Measurements from ENCODE around the gene IL17REL.
"Not testable (repeated sequence)": the region's sequence is repeated elsewhere in the genome, so short reads cannot be mapped to it uniquely, and the experiment has no call there.

IL17REL gene

GRCh38 chr22:49992921-49993648 lies 19.5 kb downstream of the IL17REL start:
- DNase-seq (ENCODE audit: low read depth in 1 of 2, low spot score in 1 of 2), result peak in 1 of 2 donors; percentile 57

GRCh38 chr22:49991907-49992533 lies 20.5 kb downstream of the IL17REL start:
- no peak for DNase-seq (ENCODE audit: low read depth in 1 of 2, low spot score in 1 of 2)

- no peak for DNase-seq (ENCODE audit: low read depth in 1 of 2, low spot score in 1 of 2)
These were observed 21.4 kb downstream of the IL17REL start for GRCh38 chr22:49991167-49991566.

GRCh38 chr22:49989826-49990225 lies 22.7 kb downstream of the IL17REL start:
- DNase-seq (ENCODE audit: low read depth in 1 of 2, low spot score in 1 of 2), result not testable (repeated sequence)

- no peak for DNase-seq (ENCODE audit: low read depth in 1 of 2, low spot score in 1 of 2)
These were observed 26.2 kb downstream of the IL17REL start for GRCh38 chr22:49986325-49986724.

- DNase-seq (ENCODE audit: low read depth in 1 of 2, low spot score in 1 of 2), result no peak
These were observed 29.2 kb downstream of the IL17REL start for GRCh38 chr22:49983148-49984042.

- DNase-seq (ENCODE audit: low read depth in 1 of 2, low spot score in 1 of 2), result not testable (repeated sequence)
These were observed 30.8 kb downstream of the IL17REL start for GRCh38 chr22:49981799-49982198.

GRCh38 chr22:49979587-49980264 lies 32.8 kb downstream of the IL17REL start:
- no peak for DNase-seq (ENCODE audit: low read depth in 1 of 2, low spot score in 1 of 2)

GRCh38 chr22:49977578-49977977 lies 35.0 kb downstream of the IL17REL start:
- no peak for DNase-seq (ENCODE audit: low read depth in 1 of 2, low spot score in 1 of 2)

- peak; percentile 22 to 77 for DNase-seq (ENCODE audit: low read depth in 1 of 2, low spot score in 1 of 2)
These were observed 36.0 kb downstream of the IL17REL start for GRCh38 chr22:49976439-49977175.

- DNase-seq (ENCODE audit: low read depth in 1 of 2, low spot score in 1 of 2), result peak; percentile 11 to 42
These were observed 36.8 kb downstream of the IL17REL start for GRCh38 chr22:49975543-49976389.

GRCh38 chr22:49973018-49973961 lies 39.3 kb downstream of the IL17REL start:
- no peak for DNase-seq (ENCODE audit: low read depth in 1 of 2, low spot score in 1 of 2)

- DNase-seq (ENCODE audit: low read depth in 1 of 2, low spot score in 1 of 2), result no peak
These were observed 40.2 kb downstream of the IL17REL start for GRCh38 chr22:49972163-49973017.

GRCh38 chr22:49971232-49972162 lies 41.1 kb downstream of the IL17REL start:
- peak in 1 of 2 donors; percentile 71 for DNase-seq (ENCODE audit: low read depth in 1 of 2, low spot score in 1 of 2)

GRCh38 chr22:49970528-49971231 lies 41.9 kb downstream of the IL17REL start:
- peak; percentile 87 to 95 for DNase-seq (ENCODE audit: low read depth in 1 of 2, low spot score in 1 of 2)

Measured in activated CD4-positive, alpha-beta T cell treated with anti-CD3 and anti-CD28 coated beads, Interleukin-2, amount 50 U/mL, for 24 hours (primary cell).